T-helper 9 cell (primary cell): ENCODE data around the gene MMP17.
A peak's percentile ranks its signal among the peaks of the same experiment; 100 is the strongest.

ENCODE experiments used
- DNase-seq: peaks from one replicate; pipeline ENCODE4 v3.0.0-alpha.2; 2020

Gene MMP17

GRCh38 chr12:131896080-131896810 lies 68.1 kb downstream of the MMP17 start:
- DNase-seq = peak; percentile 48

- no peak for DNase-seq
Measured at GRCh38 chr12:131896811-131897270, 68.6 kb downstream of the MMP17 start.

- DNase-seq = no peak
Measured at GRCh38 chr12:131897276-131897675, 69.1 kb downstream of the MMP17 start.

- DNase-seq = no peak
Measured at GRCh38 chr12:131897875-131898274, 69.7 kb downstream of the MMP17 start.

GRCh38 chr12:131900397-131900796 lies 72.2 kb downstream of the MMP17 start:
- DNase-seq = no peak
